SU-DHL-6 (cell line): ENCODE results near the gene KBTBD7.

Source experiments
- H2AFZ ChIP-seq: fragments of 200-600 bp; sonication (generic); 2 replicates; pipeline ENCODE4 v1.6.1; 2014; ENCODE audit warnings: low read depth, mild to moderate bottlenecking, moderate library complexity, mixed read lengths, antibody characterized with exemption, low read length; ENCODE audit not compliant: severe bottlenecking
- H3F3A ChIP-seq: fragments of 200-600 bp; shearing (Covaris generic); 2 replicates; pipeline ENCODE4 v1.6.0; 2016; ENCODE audit warnings: antibody characterized with exemption, mild to moderate bottlenecking; ENCODE audit not compliant: insufficient read depth
- H3K27ac ChIP-seq: fragments of 200-600 bp; sonication (generic); 2 replicates; pipeline ENCODE4 v1.5.1; 2016; ENCODE audit warnings: low read depth, mild to moderate bottlenecking, low read length, moderate library complexity, mixed read lengths
- H3K27me3 ChIP-seq: fragments of 200-600 bp; sonication (generic), shearing (Covaris generic); 2 replicates; pipeline ENCODE4 v1.6.0; 2014; ENCODE audit warnings: mild to moderate bottlenecking, low read length
- H3K36me3 ChIP-seq: fragments of 200-600 bp; sonication (generic); 2 replicates; pipeline ENCODE4 v1.6.1; 2014; ENCODE audit warnings: mild to moderate bottlenecking, low read length, mixed read lengths
- H3K4me2 ChIP-seq: fragments of 300-600, 200-600 bp; shearing (Covaris generic), sonication (generic); 2 replicates; pipeline ENCODE4 v1.6.0; 2014; ENCODE audit warnings: low read length, low read depth, mild to moderate bottlenecking; ENCODE audit not compliant: poor library complexity, severe bottlenecking
- H3K4me3 ChIP-seq: fragments of 200-600 bp; sonication (generic); 2 replicates; pipeline ENCODE4 v1.5.1; 2014; ENCODE audit warnings: antibody characterized with exemption, low read length, mild to moderate bottlenecking, mixed read lengths; ENCODE audit not compliant: insufficient read depth, poor library complexity, severe bottlenecking
- H3K79me2 ChIP-seq: fragments of 200-600 bp; sonication (generic); 2 replicates; pipeline ENCODE4 v1.6.1; 2014; ENCODE audit warnings: mild to moderate bottlenecking, low read length, moderate library complexity; ENCODE audit not compliant: insufficient read depth
- H3K9ac ChIP-seq: fragments of 200-600 bp; sonication (generic); 2 replicates; pipeline ENCODE4 v1.7.0; 2014; ENCODE audit warnings: mild to moderate bottlenecking, low read length
- H3K9me2 ChIP-seq: fragments of 200-600 bp; sonication (generic); replicated peaks from 2 replicates; pipeline ENCODE4 v1.6.1; 2014; ENCODE audit warnings: low read length; ENCODE audit not compliant: insufficient read depth
- H3K9me3 ChIP-seq: fragments of 200-600 bp; sonication (generic); 2 replicates; pipeline ENCODE4 v1.6.1; 2014; ENCODE audit warnings: low read length, mixed read lengths; ENCODE audit not compliant: insufficient read depth
- H4K20me1 ChIP-seq: fragments of 200-600 bp; sonication (generic); 2 replicates; pipeline ENCODE4 v1.6.1; 2014; ENCODE audit warnings: low read depth, mild to moderate bottlenecking, antibody characterized with exemption, low read length, moderate library complexity, mixed read lengths
- CTCF ChIP-seq: fragments of 200-600 bp; sonication (generic); IDR thresholded peaks from one replicate; pipeline ENCODE4 v1.5.1; 2017; ENCODE audit warnings: antibody characterized with exemption, mild to moderate bottlenecking, low read length, moderate library complexity; ENCODE audit not compliant: insufficient read depth, poor library complexity, severe bottlenecking
- EZH2phosphoT487 ChIP-seq: fragments of 200-600 bp; sonication (generic), shearing (Covaris generic); conservative IDR thresholded peaks from 2 replicates; pipeline ENCODE4 v1.6.1; 2018; ENCODE audit warnings: mild to moderate bottlenecking, antibody characterized with exemption, low read length, moderate library complexity, mixed read lengths

KBTBD7 gene

DNA sequence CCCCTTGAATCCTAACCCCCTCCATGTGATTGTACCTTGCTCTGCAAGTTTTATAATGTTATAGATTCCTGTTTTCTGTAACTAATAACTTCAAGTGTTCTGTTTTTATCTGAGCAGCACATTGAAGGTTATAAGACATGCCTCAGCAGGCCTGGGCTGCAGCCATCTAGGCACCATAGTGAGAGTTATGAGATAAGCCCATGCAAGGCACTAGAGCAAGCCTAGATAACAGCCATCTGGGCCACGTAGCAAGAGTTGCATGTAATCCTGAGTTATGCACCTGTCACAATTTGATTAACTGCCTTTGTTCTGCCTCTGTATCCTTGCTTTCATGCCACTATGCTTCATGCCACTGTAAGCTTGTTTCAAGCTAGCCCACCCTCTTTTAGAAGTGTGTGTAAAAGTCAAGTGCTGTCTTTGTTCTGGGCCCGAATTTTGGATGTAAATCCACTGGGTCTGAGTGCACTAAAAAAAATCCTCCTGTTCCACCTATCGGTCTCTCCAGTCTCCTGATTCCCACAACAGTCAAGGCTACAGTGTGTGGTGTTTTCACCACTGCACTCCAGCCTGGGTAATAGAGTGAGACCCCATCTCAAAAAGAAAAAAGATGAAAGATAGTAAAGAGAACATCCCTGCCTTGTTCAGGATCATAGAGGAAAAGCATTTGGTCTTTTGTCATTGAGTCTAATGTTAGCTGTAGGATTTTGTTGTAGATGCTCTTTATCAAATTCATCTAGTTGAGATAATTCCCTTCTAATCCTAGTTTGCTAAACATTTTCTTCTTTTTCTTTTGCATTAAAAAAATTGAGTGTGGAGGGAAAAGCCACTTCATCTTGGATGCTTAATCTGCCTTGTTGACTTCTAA, 45.7 kb downstream of the KBTBD7 start:
- no peaks in the 10 kb centered on the region for H3K79me2 ChIP-seq
- H3K9me2 ChIP-seq = no peaks in the 10 kb centered on the region
- no peak overlapping the region for H3K4me2 ChIP-seq
- no peaks in the 10 kb centered on the region for H4K20me1 ChIP-seq
- TF ChIP-seq CTCF = no peak
- no peak for TF ChIP-seq EZH2phosphoT487
- H3K9ac ChIP-seq = no peak overlapping the region
- no peak overlapping the region for H2AFZ ChIP-seq
- no peak overlapping the region for H3K4me3 ChIP-seq
- H3K27me3 ChIP-seq = no peaks in the 10 kb centered on the region
- peaks cover 25% of the 10 kb centered on the region; the same call in 1 of the 2 replicates for H3K36me3 ChIP-seq
- H3K27ac ChIP-seq = no peak overlapping the region
- H3K9me3 ChIP-seq = peaks cover 57% of the 10 kb centered on the region; the same call in 1 of the 2 replicates
- no peaks in the 10 kb centered on the region for H3F3A ChIP-seq

- TF ChIP-seq CTCF = no peak
- no peak for TF ChIP-seq EZH2phosphoT487
- peaks cover 22% of the 10 kb centered on the region; the same call in 1 of the 2 replicates for H3K36me3 ChIP-seq
These were observed 49.0 kb downstream of the KBTBD7 start for GRCh38 chr13:41145136-41145908.

DNA sequence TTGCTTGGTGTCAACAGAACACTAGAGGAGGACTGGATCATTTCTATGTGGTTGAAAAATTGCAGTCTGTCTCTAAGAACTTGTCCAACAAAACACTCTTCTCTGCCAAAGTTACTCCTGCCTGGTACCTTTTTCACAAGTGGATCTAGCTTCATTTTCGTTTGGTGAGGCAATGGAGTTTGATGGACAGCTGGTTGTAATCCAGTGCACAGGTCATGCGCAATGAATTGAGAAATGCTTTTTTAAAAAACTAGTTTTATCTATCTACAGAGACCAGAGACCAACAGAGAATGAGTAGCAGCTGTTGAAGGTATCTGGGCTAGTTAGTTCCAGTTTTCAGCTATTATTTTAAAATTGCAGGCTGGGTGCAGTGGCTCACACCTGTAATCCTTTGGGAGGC, 49.8 kb downstream of the KBTBD7 start:
- Histone ChIP-seq H3K9me2 (no peaks in the 10 kb centered on the region), H3K27ac (no peak overlapping the region), H4K20me1 (no peaks in the 10 kb centered on the region), H3K79me2 (no peaks in the 10 kb centered on the region), H2AFZ (no peak overlapping the region), H3K27me3 (no peaks in the 10 kb centered on the region), H3K9ac (no peak overlapping the region), H3F3A (peaks cover 4% of the 10 kb centered on the region; the same call in 1 of the 2 replicates), H3K9me3 (peaks cover 27% of the 10 kb centered on the region; the same call in 1 of the 2 replicates), H3K36me3 (peaks cover 19% of the 10 kb centered on the region; the same call in 1 of the 2 replicates), H3K4me2 (no peak overlapping the region), H3K4me3 (no peak overlapping the region)
- TF ChIP-seq CTCF (no peak), EZH2phosphoT487 (no peak)

More at GRCh38 chr13:41145136-41145908, 49.0 kb downstream of the KBTBD7 start:
- no peak overlapping the region for H3K9ac ChIP-seq
- H3K4me3 ChIP-seq = no peak overlapping the region
- no peak overlapping the region for H3K4me2 ChIP-seq
- no peaks in the 10 kb centered on the region; the same call in 1 of the 2 replicates for H3F3A ChIP-seq
- H4K20me1 ChIP-seq = no peaks in the 10 kb centered on the region
- H3K27me3 ChIP-seq = no peaks in the 10 kb centered on the region
- no peak overlapping the region for H3K27ac ChIP-seq
- H2AFZ ChIP-seq = no peak overlapping the region
- peaks cover 34% of the 10 kb centered on the region; the same call in 1 of the 2 replicates for H3K9me3 ChIP-seq
- no peaks in the 10 kb centered on the region for H3K9me2 ChIP-seq
- no peaks in the 10 kb centered on the region for H3K79me2 ChIP-seq
